Measurements from ENCODE around the gene FAR2. TPM values are rescaled to one million over a fixed set of nuclear protein-coding genes. Genes with fewer than 3 reads are reported as not detected.
"Not testable (repeated sequence)": the region's sequence is repeated elsewhere in the genome, so short reads cannot be mapped to it uniquely, and the experiment has no call there.

FAR2 gene
- 18.6 TPM for total RNA-seq
- 8.3 TPM for polyA plus RNA-seq

GRCh38 chr12:29148911-29149690, at the start of gene FAR2:
TSS of gene FAR2 (plus strand) at chr12:29149278. CDS start at chr12:29270450, 121,172 bp downstream.
- WGBS, result 1% methylated on average over 66 of the region's 66 CpGs
- H3K27ac ChIP-seq (ENCODE audit: low read depth), result peak within 1 kb of the TSS; percentile 33
- H3K36me3 ChIP-seq (ENCODE audit: insufficient read depth), result no peaks in the 10 kb centered on the region
- H3K4me3 ChIP-seq (ENCODE audit: low read depth, low read length), result peak within 1 kb of the TSS; percentile 84
- no peak for DNase-seq (ENCODE audit: extremely low spot score)
- H3K4me1 ChIP-seq (ENCODE audit: insufficient read depth), result no peaks in the 10 kb centered on the region

GRCh38 chr12:29102741-29103140, 46.3 kb upstream of the FAR2 start:
- Histone ChIP-seq H3K27ac (ENCODE audit: low read depth) (no peak overlapping the region), H3K4me1 (ENCODE audit: insufficient read depth) (no peaks in the 10 kb centered on the region), H3K4me3 (ENCODE audit: low read depth, low read length) (no peak overlapping the region), H3K36me3 (ENCODE audit: insufficient read depth) (no peaks in the 10 kb centered on the region)
- no peak for DNase-seq (ENCODE audit: extremely low spot score)
- 39% methylated on average over 2 of the region's 2 CpGs for WGBS

GRCh38 chr12:29103539-29103974, 45.5 kb upstream of the FAR2 start:
- no peak overlapping the region for H3K4me3 ChIP-seq (ENCODE audit: low read depth, low read length)
- no peaks in the 10 kb centered on the region for H3K4me1 ChIP-seq (ENCODE audit: insufficient read depth)
- 84% methylated on average over 5 of the region's 5 CpGs for WGBS
- DNase-seq (ENCODE audit: extremely low spot score), result no peak
- no peaks in the 10 kb centered on the region for H3K36me3 ChIP-seq (ENCODE audit: insufficient read depth)
- H3K27ac ChIP-seq (ENCODE audit: low read depth), result no peak overlapping the region

- Histone ChIP-seq H3K36me3 (ENCODE audit: insufficient read depth) (no peaks in the 10 kb centered on the region), H3K4me3 (ENCODE audit: low read depth, low read length) (no peak overlapping the region), H3K27ac (ENCODE audit: low read depth) (no peak overlapping the region), H3K4me1 (ENCODE audit: insufficient read depth) (no peaks in the 10 kb centered on the region)
- WGBS, result 66% methylated on average over 2 of the region's 2 CpGs
- no peak for DNase-seq (ENCODE audit: extremely low spot score)
Observed at GRCh38 chr12:29104516-29104915, 44.6 kb upstream of the FAR2 start.

GRCh38 chr12:29110506-29111442, 38.3 kb upstream of the FAR2 start:
- WGBS, result 58% methylated on average over 5 of the region's 5 CpGs
- Histone ChIP-seq H3K27ac (ENCODE audit: low read depth) (no peak overlapping the region), H3K4me3 (ENCODE audit: low read depth, low read length) (no peak overlapping the region)

GRCh38 chr12:29113101-29113500, 36.0 kb upstream of the FAR2 start:
- Histone ChIP-seq H3K27ac (ENCODE audit: low read depth) (no peak overlapping the region), H3K4me1 (ENCODE audit: insufficient read depth) (no peaks in the 10 kb centered on the region), H3K36me3 (ENCODE audit: insufficient read depth) (no peaks in the 10 kb centered on the region), H3K4me3 (ENCODE audit: low read depth, low read length) (no peak overlapping the region)
- no peak for DNase-seq (ENCODE audit: extremely low spot score)
- 86% methylated on average over 2 of the region's 2 CpGs for WGBS

More at GRCh38 chr12:29110506-29111442, 38.3 kb upstream of the FAR2 start:
- Histone ChIP-seq H3K36me3 (ENCODE audit: insufficient read depth) (no peaks in the 10 kb centered on the region), H3K4me1 (ENCODE audit: insufficient read depth) (no peaks in the 10 kb centered on the region)
- no peak for DNase-seq (ENCODE audit: extremely low spot score)

- H3K4me3 ChIP-seq (ENCODE audit: low read depth, low read length), result no peak overlapping the region
- 72% methylated on average over 3 of the region's 3 CpGs for WGBS
- no peaks in the 10 kb centered on the region for H3K4me1 ChIP-seq (ENCODE audit: insufficient read depth)
- DNase-seq (ENCODE audit: extremely low spot score), result no peak
- H3K27ac ChIP-seq (ENCODE audit: low read depth), result no peak overlapping the region
- H3K36me3 ChIP-seq (ENCODE audit: insufficient read depth), result no peaks in the 10 kb centered on the region
Observed at GRCh38 chr12:29116414-29116813, 32.7 kb upstream of the FAR2 start.

- WGBS, result 82% methylated on average over 1 of the region's 1 CpG
- no peak overlapping the region for H3K27ac ChIP-seq (ENCODE audit: low read depth)
- no peak overlapping the region for H3K4me3 ChIP-seq (ENCODE audit: low read depth, low read length)
- no peaks in the 10 kb centered on the region for H3K4me1 ChIP-seq (ENCODE audit: insufficient read depth)
- no peaks in the 10 kb centered on the region for H3K36me3 ChIP-seq (ENCODE audit: insufficient read depth)
- no peak for DNase-seq (ENCODE audit: extremely low spot score)
Observed at GRCh38 chr12:29131539-29131938, 17.5 kb upstream of the FAR2 start.

- Histone ChIP-seq H3K27ac (ENCODE audit: low read depth) (no peak overlapping the region), H3K4me1 (ENCODE audit: insufficient read depth) (no peaks in the 10 kb centered on the region), H3K4me3 (ENCODE audit: low read depth, low read length) (no peak overlapping the region), H3K36me3 (ENCODE audit: insufficient read depth) (no peaks in the 10 kb centered on the region)
- no peak for DNase-seq (ENCODE audit: extremely low spot score)
- WGBS, result 83% methylated on average over 6 of the region's 6 CpGs
Observed at GRCh38 chr12:29132316-29132715, 16.8 kb upstream of the FAR2 start.

GRCh38 chr12:29133181-29133580, 15.9 kb upstream of the FAR2 start:
- Histone ChIP-seq H3K4me3 (ENCODE audit: low read depth, low read length) (no peak overlapping the region), H3K36me3 (ENCODE audit: insufficient read depth) (no peaks in the 10 kb centered on the region), H3K4me1 (ENCODE audit: insufficient read depth) (no peaks in the 10 kb centered on the region), H3K27ac (ENCODE audit: low read depth) (no peak overlapping the region)
- DNase-seq (ENCODE audit: extremely low spot score), result no peak
- 84% methylated on average over 2 of the region's 2 CpGs for WGBS

- 70% methylated on average over 4 of the region's 4 CpGs for WGBS
Observed at GRCh38 chr12:29133680-29134079, 15.4 kb upstream of the FAR2 start.

GRCh38 chr12:29138256-29138655, 10.8 kb upstream of the FAR2 start:
- not testable (repeated sequence) for H3K4me3 ChIP-seq (ENCODE audit: low read depth, low read length); DNase-seq (ENCODE audit: extremely low spot score); H3K27ac ChIP-seq (ENCODE audit: low read depth); H3K36me3 ChIP-seq (ENCODE audit: insufficient read depth); H3K4me1 ChIP-seq (ENCODE audit: insufficient read depth)
- 71% methylated on average over 3 of the region's 3 CpGs for WGBS

More at GRCh38 chr12:29133680-29134079, 15.4 kb upstream of the FAR2 start:
- H3K36me3 ChIP-seq (ENCODE audit: insufficient read depth), result no peaks in the 10 kb centered on the region
- H3K4me3 ChIP-seq (ENCODE audit: low read depth, low read length), result no peak overlapping the region
- no peak for DNase-seq (ENCODE audit: extremely low spot score)
- H3K4me1 ChIP-seq (ENCODE audit: insufficient read depth), result no peaks in the 10 kb centered on the region
- no peak overlapping the region for H3K27ac ChIP-seq (ENCODE audit: low read depth)

- not testable (repeated sequence) for H3K4me1 ChIP-seq (ENCODE audit: insufficient read depth); DNase-seq (ENCODE audit: extremely low spot score); H3K27ac ChIP-seq (ENCODE audit: low read depth); H3K4me3 ChIP-seq (ENCODE audit: low read depth, low read length); H3K36me3 ChIP-seq (ENCODE audit: insufficient read depth)
- 70% methylated on average over 4 of the region's 4 CpGs for WGBS
Observed at GRCh38 chr12:29138855-29139254, 10.2 kb upstream of the FAR2 start.
